G401 (cell line): ENCODE data around the gene GPER1. TPM values are rescaled to one million over a fixed set of nuclear protein-coding genes. Genes with fewer than 3 reads are reported as not detected.
"Not testable (repeated sequence)": the region's sequence is repeated elsewhere in the genome, so short reads cannot be mapped to it uniquely, and the experiment has no call there.

ENCODE experiments used
- DNase-seq: peaks from one replicate; pipeline ENCODE4 v3.0.0-alpha.2; 2015; ENCODE audit warnings: low spot score
- in situ Hi-C: cut with HindIII; loops from 2 replicates; pipeline ENCODE4 v1.10.0; 2016; ENCODE audit warnings: low sequenced_read_pairs, mixed read lengths
- total RNA-seq: library from RNA; depleted of rRNA; stranded (reverse); fragments of >200 nt; shearing (Covaris generic); gene quantifications from 2 replicates; pipeline ENCODE4 v1.2.3, GENCODE V29; 2014

GPER1 gene
- total RNA-seq, 1 experiment from 2014 or later: 3.5 TPM

DNA sequence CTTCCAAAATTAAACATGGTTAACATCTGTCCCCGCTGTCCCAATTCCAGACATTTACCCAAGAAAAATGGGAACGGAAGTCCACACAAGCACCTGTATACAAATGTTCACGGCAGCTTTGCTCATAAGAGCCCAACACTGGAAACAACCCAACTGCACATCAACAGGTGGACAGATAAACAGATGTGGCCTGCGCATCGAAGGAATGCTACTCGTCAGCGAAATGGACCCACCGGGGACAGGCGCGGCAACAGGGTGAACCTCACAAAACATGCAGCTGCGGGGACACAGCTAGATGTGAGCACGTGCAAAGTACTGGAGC is 22.7 kb upstream of the GPER1 start:
- in situ Hi-C loops: no loop called here
- DNase-seq: no peak

DNA sequence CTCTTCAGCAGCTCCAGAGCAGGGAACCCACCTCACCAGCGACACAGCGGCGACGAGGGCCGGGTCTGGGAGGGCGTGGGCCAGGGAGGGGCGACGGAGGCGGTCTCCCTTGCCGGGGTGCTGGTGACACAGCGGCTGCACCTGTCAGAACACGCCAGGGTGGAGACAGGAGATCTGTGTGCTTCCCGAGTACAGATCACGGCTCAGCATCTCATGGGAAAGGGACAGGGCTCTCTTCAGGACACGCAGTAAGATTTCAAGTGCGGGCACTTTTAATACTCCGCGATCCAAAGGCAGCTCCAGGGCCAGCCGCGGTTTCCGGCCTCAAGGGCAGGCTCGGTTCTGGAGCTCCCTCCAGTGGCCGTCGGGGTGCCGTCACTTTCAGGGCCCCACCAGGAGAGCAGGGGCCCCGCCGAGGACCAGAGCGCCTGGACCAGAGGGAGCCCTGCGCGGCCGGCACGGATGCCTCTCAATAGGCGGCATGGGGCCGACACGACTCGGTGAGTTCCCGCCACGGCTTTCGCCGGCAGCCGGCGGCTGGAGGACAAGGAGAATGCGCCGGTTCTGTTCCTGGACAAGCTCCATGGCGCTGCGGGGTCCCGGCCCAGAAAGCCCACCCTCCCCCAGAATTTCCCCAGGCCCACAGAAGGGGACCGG is 22.2 kb upstream of the GPER1 start:
- DNase-seq: peak; percentile 83
- in situ Hi-C loops: no loop called here

DNA sequence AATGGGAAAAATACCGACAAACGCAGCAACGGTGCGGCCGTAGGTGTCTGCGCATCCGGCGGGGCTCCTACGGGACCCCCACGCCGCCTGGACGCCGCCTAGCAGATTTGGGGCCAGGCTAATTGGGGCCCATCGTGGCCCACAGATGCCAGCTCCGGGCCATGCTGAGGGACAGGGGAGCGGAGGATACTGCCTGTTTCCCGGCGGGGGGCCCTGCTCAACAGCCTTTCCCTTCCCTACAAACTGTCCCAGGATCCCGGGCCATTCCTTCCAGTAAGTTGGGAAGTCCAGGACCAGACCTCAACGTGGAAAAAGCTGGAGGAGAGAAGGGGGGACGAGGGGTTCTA is 21.7 kb upstream of the GPER1 start:
- no peak for DNase-seq
- in situ Hi-C loops: no loop called here

DNA sequence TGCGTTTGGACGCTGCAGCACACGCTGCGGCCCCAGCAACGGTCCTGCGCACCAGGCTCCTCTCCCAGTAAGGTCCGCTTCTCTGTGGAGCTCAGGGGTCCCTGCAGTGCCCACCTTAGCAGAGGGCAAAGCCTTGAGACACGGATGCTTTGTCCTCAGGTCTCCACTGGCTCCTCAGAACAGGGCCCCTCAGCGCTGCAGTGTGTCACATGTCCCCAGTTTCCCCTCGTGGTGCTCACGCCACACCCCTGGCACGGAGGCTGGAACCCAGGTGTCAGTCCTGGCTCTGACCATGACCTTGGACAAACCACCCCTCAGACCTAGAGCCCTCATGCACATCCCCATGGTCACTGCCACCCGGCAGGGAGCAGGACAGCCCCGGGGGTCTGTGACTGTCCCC is 19.9 kb upstream of the GPER1 start:
- in situ Hi-C loops: no loop called here
- DNase-seq: no peak

DNA sequence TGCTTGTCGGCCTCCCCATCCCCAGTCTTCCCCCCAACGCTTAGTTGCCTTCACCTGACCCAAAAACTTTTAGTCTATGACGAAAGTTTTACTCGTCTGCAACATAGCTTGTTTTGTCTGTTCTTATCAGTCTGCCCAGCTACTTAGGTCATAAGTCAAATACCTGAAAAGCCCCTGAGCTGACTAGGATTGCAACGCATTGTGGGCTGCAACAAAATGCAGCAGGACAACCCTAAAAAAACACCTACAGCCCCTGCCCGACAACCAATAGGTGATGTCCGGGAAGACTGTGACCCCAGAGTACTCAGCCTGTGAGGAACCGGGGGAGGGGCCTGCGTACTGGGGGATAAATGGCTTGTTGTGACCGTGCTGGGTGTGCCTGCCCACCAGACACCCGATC is 19.3 kb upstream of the GPER1 start:
- in situ Hi-C loops: no loop called here
- DNase-seq: no peak

DNA sequence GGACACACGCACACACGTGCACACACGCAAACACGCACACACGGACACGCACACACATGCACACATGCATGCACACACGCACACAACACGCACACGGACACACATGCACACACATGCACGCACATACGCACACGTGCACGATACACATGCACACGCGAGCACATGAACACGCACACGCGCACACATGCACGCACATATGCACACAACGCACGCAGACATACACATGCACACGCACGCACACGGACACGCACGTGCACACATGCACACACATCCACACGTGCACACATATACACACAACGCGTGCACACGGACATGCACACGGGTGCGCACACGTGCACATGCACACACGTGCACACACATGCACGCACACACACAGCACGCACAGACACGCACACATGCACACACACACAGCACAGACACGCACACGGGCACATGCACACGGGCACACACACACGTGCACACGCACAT is 17.3 kb upstream of the GPER1 start:
- no peak for DNase-seq
- in situ Hi-C loops: no loop called here

DNA sequence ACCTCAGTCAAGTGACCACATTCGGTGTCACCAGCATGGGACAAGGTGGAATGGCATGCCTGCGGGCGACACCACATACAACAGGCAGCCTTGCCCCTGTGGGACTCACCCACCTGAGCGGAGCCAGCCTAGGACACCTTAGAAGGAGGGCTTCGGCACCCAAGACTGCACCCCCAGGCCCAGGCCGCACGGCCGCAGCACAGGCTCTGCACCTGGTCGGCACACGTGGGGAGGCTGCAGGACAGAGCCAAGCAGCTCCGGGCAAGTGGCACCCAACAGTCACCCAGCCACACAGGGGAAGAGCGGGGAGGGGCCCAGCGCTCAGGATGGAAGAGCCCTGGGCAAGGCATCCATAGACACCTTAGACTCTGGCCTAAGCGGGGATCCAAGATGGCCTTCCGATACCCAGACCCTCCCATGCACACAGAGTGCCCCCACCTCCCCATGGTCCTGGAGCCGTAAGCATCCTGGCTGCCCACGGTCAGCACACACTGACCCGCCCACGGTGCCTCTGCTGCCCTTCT is 16.1 kb upstream of the GPER1 start:
- in situ Hi-C loops: no loop called here

DNA sequence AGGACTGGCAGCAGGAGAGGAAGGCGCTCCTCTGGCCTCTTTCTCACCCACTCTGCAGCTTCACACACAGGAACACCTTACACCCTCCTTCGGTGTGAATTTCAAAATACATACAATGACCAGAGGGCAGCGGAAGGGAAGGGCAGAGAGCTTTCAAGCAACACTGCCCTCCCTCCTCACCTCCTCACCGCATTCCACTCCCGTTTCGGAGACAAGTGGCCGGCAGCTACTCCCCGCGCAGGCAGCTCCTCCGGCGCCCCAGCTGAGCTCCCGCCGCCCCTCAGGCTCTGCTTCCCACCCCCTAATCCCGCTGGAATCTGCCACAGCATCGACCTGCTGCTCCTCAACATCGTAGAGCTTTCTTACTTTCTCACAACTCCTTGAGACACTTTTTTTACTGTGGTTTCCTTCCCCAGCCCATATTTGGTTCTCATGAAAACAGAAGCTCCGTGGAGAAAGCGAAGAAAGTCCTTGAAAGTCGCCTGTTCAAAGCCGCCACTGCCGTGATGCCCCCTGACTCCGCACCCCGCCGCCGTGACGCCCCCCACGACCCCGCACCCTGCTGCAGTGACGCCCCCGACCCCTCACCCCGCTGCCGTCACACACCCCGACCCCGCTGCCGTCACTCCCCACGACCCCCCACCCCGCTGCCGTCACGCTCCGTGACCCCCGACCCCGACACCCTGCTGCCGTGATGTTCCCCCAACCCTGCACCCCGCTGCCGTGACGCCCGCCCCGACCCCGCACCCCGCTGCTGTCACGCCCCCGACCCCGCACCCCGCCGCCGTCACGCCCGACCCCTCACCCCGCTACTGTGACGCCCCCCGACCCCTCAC is 14.6 kb upstream of the GPER1 start:
- in situ Hi-C loops: no loop called here
- DNase-seq: no peak

More for the DNA sequence above, 16.1 kb upstream of the GPER1 start:
- DNase-seq: no peak

DNA sequence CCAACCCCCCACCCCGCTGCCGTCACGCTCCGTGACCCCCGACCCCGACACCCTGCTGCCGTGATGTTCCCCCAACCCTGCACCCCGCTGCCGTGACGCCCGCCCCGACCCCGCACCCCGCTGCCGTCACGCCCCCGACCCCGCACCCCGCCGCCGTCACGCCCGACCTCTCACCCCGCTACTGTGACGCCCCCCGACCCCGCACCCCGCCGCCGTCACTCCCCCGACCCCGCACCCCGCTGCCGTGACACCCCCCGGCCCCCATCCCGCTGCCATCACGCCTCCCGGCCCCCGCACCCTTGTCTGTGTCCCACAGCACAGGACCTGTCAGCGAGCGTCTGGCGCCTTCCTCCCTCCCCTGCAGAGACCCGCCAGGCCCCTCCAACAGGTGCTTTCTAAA is 13.9 kb upstream of the GPER1 start:
- DNase-seq, in situ Hi-C loops: not testable (repeated sequence)

DNA sequence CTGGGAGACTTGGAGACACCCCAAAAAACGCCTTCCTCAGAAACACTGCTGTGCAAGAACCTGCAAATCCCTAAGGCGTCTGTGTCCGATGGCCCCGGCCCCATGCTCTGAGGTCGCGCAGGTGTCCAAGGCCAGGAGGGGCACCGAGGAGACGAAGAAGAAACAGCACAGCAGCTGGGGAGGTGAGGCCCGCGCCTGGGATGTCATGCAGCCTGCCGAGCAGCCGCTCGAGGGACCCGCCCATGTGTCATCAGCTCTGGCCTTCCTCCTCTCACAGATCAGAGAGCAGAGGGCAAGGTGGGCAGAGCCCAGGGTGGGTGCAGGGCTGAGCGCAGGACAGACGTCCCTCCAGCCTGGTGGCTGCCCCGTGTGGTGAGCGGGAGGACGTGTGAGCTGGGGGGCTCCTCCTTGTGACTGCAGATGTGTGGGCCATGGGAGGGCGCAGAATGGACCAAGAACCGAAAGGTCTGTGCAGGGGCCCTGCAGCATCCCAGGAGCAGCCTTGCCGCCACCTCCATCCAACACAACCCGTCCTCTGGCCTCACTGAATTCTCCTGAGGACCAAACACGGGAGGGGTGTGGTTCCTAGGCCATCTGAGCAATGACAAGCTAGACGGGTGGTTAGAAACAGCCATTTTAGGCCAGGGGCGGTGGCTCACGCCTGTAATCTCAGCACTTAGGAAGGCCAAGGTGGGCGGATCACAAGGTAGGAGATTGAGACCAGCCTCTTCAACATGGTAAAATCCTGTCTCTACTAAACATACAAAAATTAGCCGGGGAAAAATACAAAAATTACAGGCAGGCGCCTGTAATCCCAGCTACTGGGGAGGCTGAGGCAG is 13.1 kb upstream of the GPER1 start:
- DNase-seq: no peak
- in situ Hi-C loops: no loop called here

DNA sequence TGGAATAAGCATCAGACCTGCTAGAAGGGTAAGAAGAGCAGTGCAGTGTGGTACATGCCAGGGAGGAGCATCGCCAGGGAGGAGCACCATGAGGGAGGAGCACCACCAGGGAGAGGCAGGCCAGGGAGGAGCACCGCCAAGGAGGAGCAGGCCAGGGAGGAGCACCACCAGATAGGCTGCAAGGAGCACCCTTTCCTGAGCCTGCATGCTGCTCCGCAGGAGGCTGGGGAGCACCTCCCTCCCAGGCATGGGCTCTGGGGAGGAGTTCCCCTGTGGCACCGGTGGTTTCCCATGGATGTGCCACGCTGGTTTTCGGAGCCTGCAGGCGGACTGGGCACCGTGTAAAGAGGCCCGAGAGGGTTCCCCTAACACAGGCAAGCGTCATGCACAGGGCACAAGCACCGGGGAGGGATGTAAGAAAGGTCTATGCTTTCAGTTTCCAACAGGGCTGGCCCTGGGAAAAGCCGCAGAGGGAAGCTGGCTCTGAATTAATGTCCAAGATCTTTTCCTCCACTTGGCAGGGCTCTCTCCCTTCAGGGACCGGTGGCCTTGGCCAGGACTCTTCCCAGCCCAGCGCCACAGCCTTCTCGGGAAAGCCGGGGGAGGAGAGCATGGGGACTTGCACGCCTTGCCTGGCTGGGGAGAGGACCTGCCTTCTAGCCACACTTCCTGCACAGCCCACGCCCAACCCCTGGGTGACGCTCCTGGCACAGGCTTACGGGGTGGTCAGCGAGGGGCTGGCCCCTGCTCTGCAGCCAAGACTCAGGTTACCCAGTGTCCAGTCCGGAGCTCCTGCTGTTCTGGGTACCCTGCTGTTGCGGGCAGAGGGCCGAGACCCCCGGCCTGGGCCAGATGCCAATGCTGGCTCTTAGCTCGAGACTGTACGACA is 11.5 kb upstream of the GPER1 start:
- in situ Hi-C loops: no loop called here

DNA sequence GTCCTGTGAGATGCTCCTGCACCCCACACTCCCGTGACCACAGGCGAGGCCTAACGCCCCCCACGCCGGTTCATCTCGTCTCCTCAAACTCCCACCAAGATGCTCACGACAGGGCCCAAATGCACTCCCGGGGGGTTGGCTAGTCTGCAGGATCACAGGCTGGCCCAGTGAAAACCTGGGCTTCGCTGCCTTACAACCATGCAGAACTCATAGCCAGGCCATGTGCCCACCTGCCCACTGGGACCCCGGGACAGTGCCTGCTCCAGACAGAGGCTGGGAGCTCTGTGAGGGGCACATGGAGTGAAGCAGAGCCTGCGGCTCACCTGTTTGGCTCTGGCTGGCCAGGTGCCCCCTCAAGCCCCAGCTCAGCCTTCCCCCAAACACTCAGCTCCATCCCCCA is 9.4 kb upstream of the GPER1 start:
- no peak for DNase-seq
- in situ Hi-C loops: no loop called here

More for the DNA sequence above, 11.5 kb upstream of the GPER1 start:
- peak; percentile 77 for DNase-seq

DNA sequence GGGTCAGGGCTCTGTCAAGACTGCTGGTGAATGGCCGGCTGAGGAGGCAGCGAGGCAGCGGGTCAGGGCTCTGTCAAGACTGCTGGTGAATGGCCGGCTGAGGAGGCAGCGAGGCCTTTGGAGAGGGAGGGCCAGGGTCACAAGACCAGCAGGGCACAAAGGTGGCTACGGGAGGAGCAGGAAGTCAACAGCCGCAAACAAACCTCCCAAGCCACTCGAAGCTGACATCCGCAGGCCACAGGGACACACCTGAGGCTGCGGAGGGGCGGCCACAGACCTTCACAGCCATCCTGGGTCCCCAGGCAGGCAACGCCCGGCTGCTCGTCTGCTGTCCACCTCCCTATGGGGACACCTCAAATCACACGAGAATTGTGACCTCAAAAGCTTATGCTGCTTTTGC is 8.9 kb upstream of the GPER1 start:
- DNase-seq: no peak
- in situ Hi-C loops: no loop called here

DNA sequence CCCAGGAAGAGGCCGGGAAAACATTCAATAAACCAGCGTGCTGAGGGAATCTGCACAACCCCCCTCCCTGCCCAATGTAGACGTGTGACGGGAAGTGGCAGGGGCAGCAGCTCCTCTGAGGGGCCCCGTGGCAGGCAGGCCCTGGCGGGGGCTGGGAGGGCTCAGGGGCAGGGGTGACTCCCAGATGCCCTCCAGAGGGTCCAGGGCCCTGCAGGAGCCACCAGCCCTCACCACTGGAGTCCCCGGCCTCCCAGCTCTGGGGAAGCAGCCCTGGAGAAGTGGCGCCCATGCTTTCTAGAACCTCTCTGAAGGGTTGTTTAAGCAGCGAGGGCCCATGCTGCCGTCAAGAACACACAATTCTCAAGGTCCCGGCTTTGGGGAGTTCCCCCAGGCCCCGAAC is 8.4 kb upstream of the GPER1 start:
- no peak for DNase-seq
- in situ Hi-C loops: no loop called here

DNA sequence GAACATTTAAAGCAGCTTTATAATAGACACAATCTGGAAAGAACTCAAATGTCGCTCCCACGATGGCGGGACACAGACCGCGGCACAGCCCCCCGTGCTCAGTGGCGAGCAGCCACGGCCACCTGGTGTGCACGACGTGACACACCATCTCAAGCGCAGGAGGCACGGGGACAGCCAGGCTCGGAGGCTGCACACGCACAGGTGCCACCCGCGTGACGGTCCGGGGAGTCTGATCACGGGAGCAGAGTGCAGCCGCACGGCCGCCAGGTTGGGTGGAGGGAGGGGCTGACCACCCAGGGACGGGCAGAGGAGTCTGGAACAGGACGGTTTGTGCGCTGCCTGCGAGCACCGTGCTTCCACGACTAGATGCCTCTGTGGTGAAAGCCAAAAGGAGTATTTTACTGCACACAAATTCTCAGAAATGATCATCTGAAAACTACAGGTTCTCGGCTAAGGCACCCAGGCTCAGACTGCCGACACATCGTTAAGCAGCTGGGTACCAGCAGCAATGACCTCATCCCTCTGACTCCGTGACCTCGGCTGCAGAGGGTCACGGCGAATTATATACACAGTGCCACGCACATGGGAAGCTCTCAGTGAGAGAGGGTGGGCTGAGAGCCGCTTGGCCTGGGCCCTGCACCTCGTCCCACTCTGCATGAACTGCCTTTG is 7.5 kb upstream of the GPER1 start:
- in situ Hi-C loops: no loop called here
- DNase-seq: peak; percentile 47

DNA sequence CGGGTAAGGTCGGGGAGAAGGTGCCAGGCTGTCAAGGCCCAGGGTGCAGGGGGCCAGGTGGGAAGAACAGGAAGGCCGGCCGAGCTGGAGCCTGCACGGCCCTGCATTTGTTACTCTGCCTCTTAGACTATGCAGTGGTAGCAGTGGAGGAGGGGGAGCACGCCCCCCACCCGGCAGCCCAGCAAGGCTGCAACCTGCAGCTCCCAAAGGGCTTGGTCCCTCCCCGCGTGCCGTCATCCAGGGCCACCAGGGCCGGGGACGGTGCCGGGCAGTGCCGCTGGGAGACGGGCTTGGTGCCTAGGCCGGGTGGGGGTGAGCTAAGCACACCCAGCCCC is 7.0 kb upstream of the GPER1 start:
- no peak for DNase-seq
- in situ Hi-C loops: no loop called here

DNA sequence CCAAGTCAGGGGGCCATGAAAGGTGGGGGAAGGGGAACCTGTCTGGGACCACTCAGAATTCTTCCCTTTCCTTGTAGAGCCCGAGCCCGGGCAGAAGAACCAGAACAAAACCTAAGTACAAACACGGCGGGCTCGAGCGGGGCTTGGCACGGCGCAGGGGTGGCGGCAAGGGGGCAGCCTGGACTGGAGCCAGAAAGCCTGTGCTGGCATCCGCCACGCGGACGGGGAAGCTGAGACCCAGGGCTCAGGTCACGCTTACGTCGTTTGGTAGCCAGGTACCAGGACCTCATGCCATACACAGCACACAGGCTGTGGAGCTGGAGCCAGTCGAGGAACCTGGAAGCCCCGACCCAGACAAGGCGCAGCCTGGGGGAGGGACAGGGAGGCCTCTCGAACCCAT is 6.6 kb upstream of the GPER1 start:
- in situ Hi-C loops: no loop called here
- DNase-seq: no peak

DNA sequence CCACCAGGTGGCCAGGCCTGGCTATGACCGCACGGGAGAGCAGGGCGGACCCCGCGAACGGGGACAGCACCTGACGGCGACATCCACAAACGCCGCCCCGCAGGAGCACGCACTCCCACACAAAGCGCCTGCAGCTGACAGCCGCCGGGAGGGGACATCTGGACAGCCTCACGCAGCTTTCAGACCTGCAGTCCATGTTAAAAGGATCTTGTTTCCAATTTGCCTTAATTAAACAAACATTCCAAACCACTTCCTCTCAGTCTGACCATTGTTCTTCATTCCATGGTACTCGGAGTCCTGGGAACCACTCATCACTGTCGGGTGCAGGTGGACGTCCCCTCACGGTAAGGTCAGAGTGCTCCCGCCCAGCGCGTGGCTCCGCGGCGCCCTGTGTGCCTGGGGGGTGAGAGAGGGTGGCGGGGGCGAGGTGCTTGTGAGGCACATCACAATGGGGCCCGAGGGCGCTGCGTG is 5.9 kb upstream of the GPER1 start:
- in situ Hi-C loops: no loop called here
- no peak for DNase-seq
